ENCODE measurements around the gene C2orf49.

Gene C2orf49

DNA sequence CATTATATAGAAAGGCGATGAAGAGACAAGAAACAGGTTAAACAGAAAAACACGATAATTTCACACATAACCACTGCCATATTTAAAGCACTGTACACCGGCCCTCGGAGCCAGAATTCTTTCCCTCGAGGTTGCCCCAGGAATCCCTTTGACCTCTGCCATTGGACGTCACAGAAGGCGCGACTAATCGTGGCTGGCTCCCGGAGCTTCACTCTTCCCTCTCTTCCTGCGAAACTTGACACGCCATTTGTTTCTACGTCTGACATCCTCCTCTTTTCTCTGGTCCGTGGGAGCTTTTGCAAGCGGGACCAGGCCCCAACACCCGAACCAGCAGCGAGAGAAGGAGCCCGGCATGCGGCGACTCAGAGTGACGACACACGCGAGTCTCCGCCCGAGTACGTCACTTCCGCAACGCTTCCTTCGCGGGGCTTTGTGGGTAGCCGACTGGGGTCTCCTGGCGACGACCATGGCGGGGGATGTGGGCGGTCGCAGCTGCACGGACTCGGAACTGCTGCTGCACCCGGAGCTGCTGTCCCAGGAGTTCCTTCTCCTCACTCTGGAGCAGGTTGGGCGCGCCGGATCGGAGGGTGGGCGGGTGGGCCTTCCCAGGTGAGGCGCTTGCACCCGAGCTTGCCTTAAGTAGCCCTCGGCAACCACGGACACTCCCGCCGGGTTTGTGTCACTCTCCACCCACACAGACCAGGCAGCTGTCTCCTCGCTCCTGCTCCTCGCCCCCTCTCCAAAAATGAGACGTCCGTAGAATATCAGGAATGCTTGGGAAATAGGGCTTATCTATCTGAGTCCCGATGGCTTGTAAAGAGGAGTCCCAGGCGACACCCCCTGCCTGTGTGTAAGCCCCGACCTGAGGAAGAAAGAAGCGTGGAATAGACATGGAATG is at the start of gene C2orf49:
C2orf49 (plus strand) TSS at position 419 of the 898 bp plus-strand sequence; CDS start at position 467, 48 bp downstream.
- TF ChIP-seq ELF4 (IDR thresholded peaks at IDR 0.05) (0 out of 2 replicates have a peak, but pooled peaks have one; percentile 36), L3MBTL2 (conservative IDR thresholded peaks at IDR 0.05) (peak; percentile 60), ZNF384 (IDR thresholded peaks at IDR 0.05) (no peak), ARNT (IDR thresholded peaks at IDR 0.05) (no peak), SUZ12 (IDR thresholded peaks at IDR 0.05) (no peak), NFRKB (IDR thresholded peaks at IDR 0.05) (peak; percentile 45), CTBP1 (IDR thresholded peaks at IDR 0.05; ENCODE audit: borderline replicate concordance) (no peak), LEF1 (IDR thresholded peaks at IDR 0.05; ENCODE audit: borderline replicate concordance) (no peak; the same call in 1 of the 2 replicates)
- TF ChIP-seq, protein P1, sequence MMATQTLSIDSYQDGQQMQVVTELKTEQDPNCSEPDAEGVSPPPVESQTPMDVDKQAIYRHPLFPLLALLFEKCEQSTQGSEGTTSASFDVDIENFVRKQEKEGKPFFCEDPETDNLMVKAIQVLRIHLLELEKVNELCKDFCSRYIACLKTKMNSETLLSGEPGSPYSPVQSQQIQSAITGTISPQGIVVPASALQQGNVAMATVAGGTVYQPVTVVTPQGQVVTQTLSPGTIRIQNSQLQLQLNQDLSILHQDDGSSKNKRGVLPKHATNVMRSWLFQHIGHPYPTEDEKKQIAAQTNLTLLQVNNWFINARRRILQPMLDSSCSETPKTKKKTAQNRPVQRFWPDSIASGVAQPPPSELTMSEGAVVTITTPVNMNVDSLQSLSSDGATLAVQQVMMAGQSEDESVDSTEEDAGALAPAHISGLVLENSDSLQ (IDR thresholded peaks at IDR 0.05), result no peak
- POLR2A ChIA-PET, result interaction anchor here (1.0 to 2.1 kb wide), 4 partner anchors 9 to 19 kb away, joined by 4 to 22 read pairs (median 6); partner anchors contain the start of gene TGFBRAP1
- peak; percentile 90 for DNase-seq (ENCODE audit: extremely low spot score)
- CTCF ChIA-PET, result no interaction called here

DNA sequence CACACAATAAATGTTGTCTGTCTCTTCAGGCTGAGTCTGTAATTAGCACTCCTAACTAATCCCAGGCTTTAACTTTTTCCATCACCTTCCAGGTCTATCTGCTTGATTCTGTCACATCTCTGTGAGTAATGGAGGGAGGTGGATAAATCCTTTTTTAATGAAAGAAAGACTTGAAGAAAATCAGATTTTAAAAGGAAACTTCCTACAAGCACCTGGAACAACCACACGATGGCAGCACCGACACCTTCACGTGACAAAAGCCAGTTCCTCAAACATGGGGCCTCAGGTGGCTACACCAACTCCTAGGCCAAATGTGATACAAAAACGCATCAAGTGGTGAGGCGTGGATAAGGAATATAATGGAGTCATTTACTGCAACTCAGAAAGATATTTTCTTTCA is 49.6 kb upstream of the C2orf49 start:
- ChIA-PET POLR2A (no interaction called here), CTCF (interaction anchor here (0.6 to 1.5 kb wide), 3 partner anchors 9 to 173 kb away, joined by 3 to 6 read pairs (median 5); no protein-coding TSS in a partner anchor)
- DNase-seq (ENCODE audit: extremely low spot score), result peak; percentile 57
- no peak for TF ChIP-seq CTBP1 (IDR thresholded peaks at IDR 0.05; ENCODE audit: borderline replicate concordance)

DNA sequence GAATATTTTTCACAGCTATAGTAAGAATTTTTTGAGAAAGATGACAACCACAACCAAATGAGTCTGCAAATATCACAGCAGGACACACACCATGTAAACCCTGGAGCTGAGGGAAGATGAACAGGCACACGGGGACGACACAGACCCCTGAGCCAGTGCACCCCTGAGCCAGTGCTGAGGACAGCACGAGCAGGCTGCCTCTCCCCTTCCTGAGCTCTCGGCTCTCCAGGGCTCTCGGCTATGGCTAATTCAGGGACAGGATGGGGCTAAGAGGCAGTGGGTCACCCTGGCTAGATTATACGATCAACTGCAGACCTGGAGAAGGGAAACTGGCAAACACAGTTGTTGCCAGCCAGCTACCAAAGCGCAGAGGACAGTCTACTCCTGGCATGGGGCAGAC is 49.2 kb upstream of the C2orf49 start:
- DNase-seq (ENCODE audit: extremely low spot score), result no peak
- CTCF ChIA-PET, result interaction anchor here (0.6 to 1.5 kb wide), 3 partner anchors 9 to 173 kb away, joined by 3 to 6 read pairs (median 5); no protein-coding TSS in a partner anchor
- POLR2A ChIA-PET, result no interaction called here
- TF ChIP-seq FOXK2 (IDR thresholded peaks at IDR 0.05), result no peak
- no peak for TF ChIP-seq LEF1 (IDR thresholded peaks at IDR 0.05; ENCODE audit: borderline replicate concordance)
- no peak for TF ChIP-seq TARDBP (IDR thresholded peaks at IDR 0.05)
- TF ChIP-seq SP1 (IDR thresholded peaks at IDR 0.05), result no peak
- TF ChIP-seq, protein P1 (IDR thresholded peaks at IDR 0.05), result no peak
- TF ChIP-seq ELF4 (IDR thresholded peaks at IDR 0.05), result no peak
- no peak for TF ChIP-seq FOXM1 (IDR thresholded peaks at IDR 0.05; ENCODE audit: borderline replicate concordance)
- TF ChIP-seq ARNT (IDR thresholded peaks at IDR 0.05), result no peak

DNA sequence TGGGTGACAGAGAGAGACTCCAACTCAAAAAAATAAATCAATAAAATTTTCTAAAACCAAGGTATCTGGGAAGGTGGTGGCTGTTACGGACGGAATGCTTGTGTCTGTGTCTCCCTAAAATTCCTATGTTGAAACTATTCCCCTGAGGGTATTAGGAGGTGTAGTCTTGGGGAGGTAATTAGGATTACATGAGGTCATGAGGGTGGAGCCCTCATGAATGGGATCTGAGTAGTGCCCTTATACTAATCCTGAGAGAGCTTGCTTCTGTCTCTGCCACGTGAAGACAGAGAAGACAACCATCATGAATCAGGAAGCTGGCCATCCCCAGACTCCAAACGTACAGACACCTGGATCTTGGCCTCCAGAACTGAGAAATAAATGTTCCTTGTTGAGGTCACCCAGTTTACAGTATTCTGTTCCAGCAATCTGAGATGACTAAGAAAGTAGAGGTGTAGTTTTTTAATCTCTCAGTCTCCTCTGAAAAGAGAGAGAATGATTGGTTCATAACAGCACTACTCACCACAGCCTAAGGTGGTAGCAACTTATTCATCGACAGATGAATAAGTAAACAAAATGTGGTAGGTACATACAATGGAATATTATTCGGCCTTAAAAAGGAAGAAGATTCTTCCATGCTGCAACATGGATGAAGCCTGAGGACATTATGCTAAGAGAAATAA is 46.2 kb upstream of the C2orf49 start:
- DNase-seq (ENCODE audit: extremely low spot score), result no peak

DNA sequence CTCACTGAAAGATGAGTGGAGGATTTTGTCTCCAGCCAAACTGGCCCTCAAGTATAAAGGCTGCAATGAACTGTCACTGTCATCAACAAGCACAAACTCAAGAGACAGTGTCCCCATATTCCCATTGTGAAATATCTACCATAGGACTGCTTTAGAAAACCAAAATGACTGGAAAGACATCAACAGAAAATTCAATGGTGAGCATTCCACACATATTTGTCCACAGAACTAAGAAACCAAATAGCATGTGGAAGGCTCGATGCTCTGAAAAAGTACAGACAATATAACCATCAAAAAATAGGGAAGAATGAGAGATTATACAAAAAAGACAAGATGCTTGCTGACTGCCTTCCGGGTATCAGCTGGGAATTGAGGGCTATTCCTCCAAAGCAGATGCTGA is 45.4 kb upstream of the C2orf49 start:
- ChIA-PET CTCF (no interaction called here), POLR2A (no interaction called here)
- DNase-seq (ENCODE audit: extremely low spot score), result no peak
- TF ChIP-seq FOXM1 (IDR thresholded peaks at IDR 0.05; ENCODE audit: borderline replicate concordance), result no peak

More for the DNA sequence above, 46.2 kb upstream of the C2orf49 start:
- CTCF ChIA-PET, result no interaction called here
- TF ChIP-seq TARDBP (IDR thresholded peaks at IDR 0.05), result no peak
- no peak for TF ChIP-seq LEF1 (IDR thresholded peaks at IDR 0.05; ENCODE audit: borderline replicate concordance)
- no peak for TF ChIP-seq SUZ12 (IDR thresholded peaks at IDR 0.05)
- TF ChIP-seq SP1 (IDR thresholded peaks at IDR 0.05), result no peak
- no peak for TF ChIP-seq ELF4 (IDR thresholded peaks at IDR 0.05)
- TF ChIP-seq NFRKB (IDR thresholded peaks at IDR 0.05), result no peak
- no peak for TF ChIP-seq FOXA1 (IDR thresholded peaks at IDR 0.05)
- no peak for TF ChIP-seq L3MBTL2 (conservative IDR thresholded peaks at IDR 0.05)
- POLR2A ChIA-PET, result no interaction called here

DNA sequence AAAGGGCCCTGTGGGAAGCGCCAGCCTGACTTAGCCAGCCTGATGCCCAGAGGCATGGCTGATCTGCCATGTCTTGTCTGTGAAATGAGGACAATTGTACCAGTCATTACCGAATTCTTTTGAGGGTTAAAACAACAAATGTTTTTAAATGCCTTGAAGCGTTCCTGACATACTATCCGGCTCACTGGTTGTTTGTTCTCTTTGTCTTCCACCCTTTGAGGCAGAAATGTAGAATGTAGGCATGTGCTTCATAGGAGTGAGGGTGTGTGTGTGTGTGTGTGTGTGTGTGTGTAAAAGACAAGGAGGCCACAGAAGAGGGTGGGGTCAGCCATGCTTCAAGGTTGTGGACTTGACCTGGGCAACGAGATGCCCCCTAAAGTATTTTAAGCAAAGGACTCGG is 43.3 kb upstream of the C2orf49 start:
- no peak for DNase-seq (ENCODE audit: extremely low spot score)
- TF ChIP-seq LEF1 (IDR thresholded peaks at IDR 0.05; ENCODE audit: borderline replicate concordance), result no peak
- no peak for TF ChIP-seq SUZ12 (IDR thresholded peaks at IDR 0.05)
- no peak for TF ChIP-seq NFRKB (IDR thresholded peaks at IDR 0.05)
- no peak for TF ChIP-seq L3MBTL2 (conservative IDR thresholded peaks at IDR 0.05)
- TF ChIP-seq FOXA1 (IDR thresholded peaks at IDR 0.05), result no peak
- no peak for TF ChIP-seq TARDBP (IDR thresholded peaks at IDR 0.05)
- TF ChIP-seq FOXK2 (IDR thresholded peaks at IDR 0.05), result no peak
- TF ChIP-seq SP1 (IDR thresholded peaks at IDR 0.05), result no peak
- no peak for TF ChIP-seq BHLHE40 (IDR thresholded peaks at IDR 0.05; ENCODE audit: borderline replicate concordance)
- TF ChIP-seq CTBP1 (IDR thresholded peaks at IDR 0.05; ENCODE audit: borderline replicate concordance), result no peak
- TF ChIP-seq ZNF384 (IDR thresholded peaks at IDR 0.05), result no peak
- POLR2A ChIA-PET, result no interaction called here
- CTCF ChIA-PET, result interaction anchor here (0.5 to 2.1 kb wide), 4 partner anchors 15 to 179 kb away, joined by 4 to 9 read pairs (median 8); no protein-coding TSS in a partner anchor

DNA sequence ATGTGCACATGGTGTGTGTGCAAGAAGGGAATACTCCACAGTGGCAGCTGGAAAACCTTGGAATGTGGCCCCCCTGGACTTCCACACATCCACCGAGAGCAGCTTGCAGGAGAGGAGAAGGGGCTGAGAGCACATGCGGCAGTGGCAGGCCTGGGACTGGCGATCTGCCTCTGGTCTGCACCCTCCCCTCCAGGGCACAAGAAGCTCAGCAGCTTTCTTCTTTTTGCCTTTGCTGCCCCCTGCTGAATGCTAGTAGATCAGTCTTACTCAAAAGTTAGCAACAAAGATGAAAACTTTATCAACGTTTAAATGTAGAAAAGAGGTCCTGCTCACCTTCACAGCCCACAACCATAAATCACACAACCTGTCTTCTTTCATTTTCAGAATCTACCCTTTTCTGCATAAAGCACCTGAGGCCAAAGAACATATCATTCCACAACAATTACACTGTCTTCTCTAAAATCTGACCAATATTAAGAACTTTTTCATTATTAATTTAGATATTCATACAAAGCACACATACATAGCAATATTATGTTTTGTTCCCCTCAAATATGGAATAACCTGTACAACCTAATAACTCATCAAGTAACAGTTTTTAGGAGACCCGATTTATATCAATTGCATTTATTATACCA is 42.4 kb upstream of the C2orf49 start:
- CTCF ChIA-PET, result interaction anchor here (0.6 to 2.1 kb wide), 11 partner anchors 11 to 195 kb away, joined by 3 to 9 read pairs (median 4); partner anchors contain the start of gene GPR45
- peak; percentile 81 for DNase-seq (ENCODE audit: extremely low spot score)
- no peak for TF ChIP-seq SUZ12 (IDR thresholded peaks at IDR 0.05)
- TF ChIP-seq, protein P1 (IDR thresholded peaks at IDR 0.05), result peak; percentile 30
- POLR2A ChIA-PET, result no interaction called here

Data from HEK293T (cell line).